Endothelial cell of umbilical vein (primary cell): Measurements from ENCODE around the gene TMEM151B. TPM values are rescaled to one million over a fixed set of nuclear protein-coding genes. Genes with fewer than 3 reads are reported as not detected.

Experiments used
- BruUV-seq: library from RNA; stranded (reverse); fragments of 400-500 nt; replicated peaks from 2 replicates; lab custom pipeline; 2021; lab: Mats Ljungman, UMichigan
- CTCF ChIA-PET: fragments of 300-600, 350-600 bp; sonication (Branson Sonifier 250); formaldehyde crosslinking; loops from one replicate; lab custom pipeline; 2021; ENCODE audit warnings: antibody characterized with exemption, inconsistent platforms; lab: Charles Lee
- POLR2A ChIA-PET: fragments of 300-600, 350-600 bp; sonication (Branson Sonifier 250); formaldehyde crosslinking; loops from one replicate; lab custom pipeline; 2021; ENCODE audit warnings: antibody characterized with exemption, inconsistent platforms; lab: Charles Lee
- DNase-seq: peaks from one replicate; pipeline ENCODE4 v3.0.0-alpha.2; 2011; ENCODE audit warnings: low read depth, low spot score
- FAIRE-seq: peaks from 2 replicates; lab custom pipeline; 2011; peaks lifted over from hg19 to GRCh38; lab: Jason Lieb, UNC
- H2AFZ ChIP-seq: 2 replicates; pipeline ENCODE4 v1.6.0; 2012; ENCODE audit warnings: low read depth, low read length, control low read depth, inconsistent platforms
- H3K27ac ChIP-seq: 2 replicates; pipeline ENCODE4 v1.5.1; 2011; ENCODE audit warnings: low read depth, mild to moderate bottlenecking, control low read depth, low read length, moderate library complexity; ENCODE audit not compliant: insufficient read depth
- H3K27me3 ChIP-seq, 2 experiments: 2 replicates each; pipeline versions ENCODE4 v1.6.0 to v1.6.1; 2011; ENCODE audit warnings: low read length in 2 of 2, mixed read lengths in 1 of 2; ENCODE audit not compliant: control insufficient read depth in 2 of 2, insufficient read depth in 2 of 2
- H3K36me3 ChIP-seq, 2 experiments: 2 replicates in 1 of 2; 3 replicates in 1 of 2; pipeline ENCODE4 v1.5.1; 2011; ENCODE audit warnings: low read length in 2 of 2, mild to moderate bottlenecking in 1 of 2, moderate library complexity in 1 of 2; ENCODE audit not compliant: control insufficient read depth in 2 of 2, insufficient read depth in 2 of 2; ENCODE audit errors: extremely low read depth in 1 of 2
- H3K4me1 ChIP-seq: 3 replicates; pipeline ENCODE4 v1.5.1; 2011; ENCODE audit warnings: mild to moderate bottlenecking, low read length; ENCODE audit not compliant: control insufficient read depth, insufficient read depth; ENCODE audit errors: extremely low read depth
- H3K4me2 ChIP-seq: 2 replicates; pipeline ENCODE4 v1.6.1; 2011; ENCODE audit warnings: low read length, control low read depth, mixed read lengths; ENCODE audit not compliant: insufficient read depth
- H3K4me3 ChIP-seq, 3 experiments: fragments of 200-600 bp in 1 of 3; sonication (generic), shearing (Covaris generic) in 1 of 3; replicated peaks in 1 of 3; 2 replicates each; pipeline ENCODE4 v1.5.1; 2011 to 2016; ENCODE audit warnings: control low read depth in 3 of 3, low read length in 3 of 3, mild to moderate bottlenecking in 2 of 3, inconsistent platforms in 1 of 3, low read depth in 1 of 3, moderate library complexity in 1 of 3; ENCODE audit not compliant: insufficient read depth in 1 of 3
- H3K79me2 ChIP-seq: 2 replicates; pipeline ENCODE4 v1.6.0; 2012; ENCODE audit warnings: low read length, inconsistent platforms; ENCODE audit not compliant: control insufficient read depth, insufficient read depth
- H3K9ac ChIP-seq: replicated peaks from 2 replicates; pipeline ENCODE3; 2011; ENCODE audit warnings: low read length, control low read depth; ENCODE audit not compliant: insufficient read depth; ENCODE audit errors: extremely low read depth
- H3K9me1 ChIP-seq: replicated peaks from 3 replicates; pipeline ENCODE4 v1.6.0; 2011; ENCODE audit warnings: mild to moderate bottlenecking, low read length; ENCODE audit not compliant: control insufficient read depth, insufficient read depth; ENCODE audit errors: extremely low read depth
- H3K9me3 ChIP-seq: replicated peaks from 2 replicates; pipeline ENCODE4 v1.5.1; 2012; ENCODE audit warnings: low read length, inconsistent platforms; ENCODE audit not compliant: control insufficient read depth, insufficient read depth
- H4K20me1 ChIP-seq: replicated peaks from 2 replicates; pipeline ENCODE3; 2011; ENCODE audit warnings: mild to moderate bottlenecking, low read length; ENCODE audit not compliant: control insufficient read depth, insufficient read depth; ENCODE audit errors: extremely low read depth
- EZH2 ChIP-seq: IDR thresholded peaks from 2 replicates; pipeline ENCODE4 v1.6.1; 2012; ENCODE audit warnings: borderline replicate concordance, low read depth, mild to moderate bottlenecking, moderate library complexity, low read length, inconsistent platforms; ENCODE audit not compliant: severe bottlenecking
- FOS ChIP-seq: IDR thresholded peaks from 2 replicates; pipeline ENCODE4 v1.6.1; 2011; ENCODE audit warnings: mild to moderate bottlenecking, low read length, moderate library complexity, borderline replicate concordance; ENCODE audit not compliant: insufficient read depth
- GATA2 ChIP-seq: IDR thresholded peaks from 2 replicates; pipeline ENCODE4 v1.7.0; 2011; ENCODE audit warnings: low read depth, mild to moderate bottlenecking, moderate library complexity, mixed read lengths, low read length; ENCODE audit not compliant: insufficient read length, insufficient read depth
- JUN ChIP-seq: IDR thresholded peaks from 2 replicates; pipeline ENCODE4 v1.6.1; 2011; ENCODE audit warnings: borderline replicate concordance, low read depth; ENCODE audit not compliant: insufficient read length, insufficient read depth
- MAX ChIP-seq: IDR thresholded peaks from 2 replicates; pipeline ENCODE4 v1.6.1; 2011; ENCODE audit not compliant: insufficient read depth, insufficient read length
- MYC ChIP-seq: IDR thresholded peaks from one replicate; pipeline ENCODE4 v1.6.1; 2011; ENCODE audit warnings: mild to moderate bottlenecking, low read depth, low read length
- POLR2A ChIP-seq: IDR thresholded peaks from 2 replicates; pipeline ENCODE4 v1.6.1; 2012; ENCODE audit warnings: low read depth, mild to moderate bottlenecking, control low read depth, low read length
- POLR2AphosphoS5 ChIP-seq: IDR thresholded peaks from 2 replicates; pipeline ENCODE4 v1.6.1; 2012; ENCODE audit warnings: low read depth, mild to moderate bottlenecking, control low read depth, low read length, moderate library complexity; ENCODE audit not compliant: insufficient read depth
- dilution Hi-C: fragments of 300-500 bp; cut with MboI; formaldehyde crosslinking; loops from one replicate; pipeline ENCODE4 v1.15.0; 2019; ENCODE audit warnings: low sequenced_read_pairs; ENCODE audit not compliant: extremely low pct_ligation_motif_present
- intact Hi-C: fragments of 100-400 bp; cut with micrococcal nuclease; formaldehyde crosslinking; loops from one replicate; pipeline ENCODE4 v1.10.0; 2022
- polyA plus RNA-seq, 4 experiments: library from polyadenylated mRNA; depleted of rRNA in 3 of 4; stranded (reverse) in 3 of 4; unstranded in 1 of 4; fragments of >200 nt; gene quantifications; 2 replicates each; pipeline versions ENCODE4 v1.2.1 to v1.2.3, GENCODE V29; 2011 to 2012; ENCODE audit warnings: missing spikeins in 1 of 4
- total RNA-seq: library from RNA; stranded (reverse); gene quantifications from 2 replicates; pipeline ENCODE4 v1.2.3, GENCODE V29; 2021
- TF ChIP-seq, protein P1 (sequence below), 2 donors: IDR thresholded peaks; 1 replicate in 1 of 2; 2 replicates in 1 of 2; pipeline ENCODE4 v1.5.1; 2011; ENCODE audit warnings: low read length in 2 of 2, mild to moderate bottlenecking in 2 of 2, moderate library complexity in 2 of 2, control low read depth in 1 of 2, inconsistent platforms in 1 of 2, low read depth in 1 of 2; ENCODE audit not compliant: insufficient read depth in 1 of 2; ENCODE audit errors: extremely low read depth in 1 of 2

Gene TMEM151B
- total and polyA plus RNA-seq, 2 donors (not counting 3 experiments of a cell fraction or from before 2014, with no cell fraction given): 0.03 to 0.07 TPM

DNA sequence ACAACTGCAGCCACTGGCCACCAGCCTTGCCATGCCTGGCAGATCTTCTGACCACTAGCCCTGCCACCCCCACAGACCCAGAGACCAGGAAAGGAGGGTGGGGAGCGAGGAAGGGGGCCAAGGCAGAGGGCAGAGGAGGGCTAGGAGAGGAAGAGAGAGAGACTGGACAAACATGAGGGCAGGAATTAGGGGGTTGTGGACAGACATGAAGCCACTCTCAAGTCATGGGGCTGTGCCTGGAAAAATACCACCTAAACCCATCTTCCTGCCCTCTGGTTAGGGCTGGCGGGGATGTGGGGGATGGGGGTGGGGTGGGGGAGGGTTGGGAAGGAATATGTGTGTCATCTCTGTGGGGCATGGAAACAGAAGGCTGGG lies 48.3 kb upstream of the TMEM151B start:
- TF ChIP-seq GATA2 (no peak), POLR2AphosphoS5 (no peak), POLR2A (no peak), MAX (no peak), EZH2 (no peak), JUN (no peak), MYC (no peak), FOS (no peak)
- TF ChIP-seq, protein P1, sequence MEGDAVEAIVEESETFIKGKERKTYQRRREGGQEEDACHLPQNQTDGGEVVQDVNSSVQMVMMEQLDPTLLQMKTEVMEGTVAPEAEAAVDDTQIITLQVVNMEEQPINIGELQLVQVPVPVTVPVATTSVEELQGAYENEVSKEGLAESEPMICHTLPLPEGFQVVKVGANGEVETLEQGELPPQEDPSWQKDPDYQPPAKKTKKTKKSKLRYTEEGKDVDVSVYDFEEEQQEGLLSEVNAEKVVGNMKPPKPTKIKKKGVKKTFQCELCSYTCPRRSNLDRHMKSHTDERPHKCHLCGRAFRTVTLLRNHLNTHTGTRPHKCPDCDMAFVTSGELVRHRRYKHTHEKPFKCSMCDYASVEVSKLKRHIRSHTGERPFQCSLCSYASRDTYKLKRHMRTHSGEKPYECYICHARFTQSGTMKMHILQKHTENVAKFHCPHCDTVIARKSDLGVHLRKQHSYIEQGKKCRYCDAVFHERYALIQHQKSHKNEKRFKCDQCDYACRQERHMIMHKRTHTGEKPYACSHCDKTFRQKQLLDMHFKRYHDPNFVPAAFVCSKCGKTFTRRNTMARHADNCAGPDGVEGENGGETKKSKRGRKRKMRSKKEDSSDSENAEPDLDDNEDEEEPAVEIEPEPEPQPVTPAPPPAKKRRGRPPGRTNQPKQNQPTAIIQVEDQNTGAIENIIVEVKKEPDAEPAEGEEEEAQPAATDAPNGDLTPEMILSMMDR (IDR thresholded peaks at IDR 0.05; ENCODE audit: extremely low read depth in 1 of 2, insufficient read depth in 1 of 2, low read depth in 1 of 2, low read length in 2 of 2): no peak
- BruUV-seq: no TSS peak
- H3K9me1 ChIP-seq: no peaks in the 10 kb centered on the region
- no peaks in the 10 kb centered on the region for H4K20me1 ChIP-seq
- no peak overlapping the region for H2AFZ ChIP-seq
- peak overlapping the region; percentile 86 for H3K4me2 ChIP-seq
- H3K9me3 ChIP-seq: no peaks in the 10 kb centered on the region
- intact Hi-C loops: loop anchor here (1.0 to 2.0 kb wide), 6 partner anchors 12 to 117 kb away; partner anchors contain the start of gene SLC35B2
- no peaks in the 10 kb centered on the region for H3K27me3 ChIP-seq
- H3K4me3 ChIP-seq: peak overlapping the region in 2 of 3 experiments; percentile 30 to 56
- dilution Hi-C loops: no loop called here
- peaks cover 59% of the 10 kb centered on the region for H3K79me2 ChIP-seq
- peak overlapping the region; percentile 72 for H3K9ac ChIP-seq
- CTCF ChIA-PET: interaction anchor here (0.6 to 9.2 kb wide), 18 partner anchors 9 to 140 kb away, joined by 3 to 91 read pairs (median 5); partner anchors contain the start of gene HSP90AB1
- no peak for FAIRE-seq
- peak overlapping the region; percentile 97 for H3K27ac ChIP-seq
- DNase-seq: no peak
- H3K36me3 ChIP-seq: no peaks in the 10 kb centered on the region
- peaks cover 64% of the 10 kb centered on the region for H3K4me1 ChIP-seq
- POLR2A ChIA-PET: interaction anchor here (0.6 to 5.3 kb wide), 4 partner anchors 8 to 35 kb away, joined by 3 to 34 read pairs (median 4); partner anchors contain the start of gene HSP90AB1
